WTC11 (cell line): Measurements from ENCODE around the gene DNAJB8. TPM values are rescaled to one million over a fixed set of nuclear protein-coding genes. Genes with fewer than 3 reads are reported as not detected.
A peak's percentile ranks its signal among the peaks of the same experiment; 100 is the strongest.

Source experiments
- ATAC-seq: fragments of 200-7000 bp; cut with Tn5 transposase; 2 replicates; pipeline ENCODE4 v1.10.0; 2021; ENCODE audit warnings: mild to moderate bottlenecking, moderate library complexity
- CTCF ChIA-PET: fragments of 300-600 bp; sonication (Branson Sonifier 250); formaldehyde crosslinking; loops from one replicate; lab custom pipeline; 2021; ENCODE audit warnings: antibody characterized with exemption; lab: Charles Lee
- POLR2A ChIA-PET: fragments of 350-600 bp; sonication (Branson Sonifier 250); formaldehyde crosslinking; loops from one replicate; lab custom pipeline; 2021; ENCODE audit warnings: antibody characterized with exemption; lab: Charles Lee
- DNase-seq: peaks from one replicate; pipeline ENCODE4 v3.0.0; 2021; ENCODE audit warnings: low spot score
- H3K27ac Mint-ChIP-seq: 2 replicates; pipeline ENCODE4 v1.8.0; 2021; ENCODE audit warnings: mixed read lengths
- H3K27me3 Mint-ChIP-seq: 2 replicates; pipeline ENCODE4 v1.8.0; 2021; ENCODE audit warnings: low read depth, mild to moderate bottlenecking, moderate library complexity, mixed read lengths
- H3K36me3 Mint-ChIP-seq: 2 replicates; pipeline ENCODE4 v1.8.0; 2021; ENCODE audit warnings: mixed read lengths
- H3K4me1 Mint-ChIP-seq: 2 replicates; pipeline ENCODE4 v1.8.0; 2022; ENCODE audit warnings: mixed read lengths
- H3K4me3 Mint-ChIP-seq: 2 replicates; pipeline ENCODE4 v1.8.0; 2021; ENCODE audit warnings: mild to moderate bottlenecking, moderate library complexity, mixed read lengths
- H3K9me3 Mint-ChIP-seq: 2 replicates; pipeline ENCODE4 v1.8.0; 2021; ENCODE audit warnings: mixed read lengths
- FOXP1 ChIP-seq: sonication (generic); formaldehyde crosslinking; IDR thresholded peaks from 2 replicates; pipeline ENCODE4 v1.8.0; 2022; ENCODE audit warnings: missing genetic modification reagents, mild to moderate bottlenecking, moderate library complexity, borderline replicate concordance
- GABPB1 ChIP-seq: sonication (generic); formaldehyde crosslinking; IDR thresholded peaks from 2 replicates; pipeline ENCODE4 v1.8.1; 2023; ENCODE audit warnings: mild to moderate bottlenecking, missing genetic modification reagents
- GRHL2 ChIP-seq: fragments of 250-450 bp; sonication (Bioruptor Pico); IDR thresholded peaks from 2 replicates; pipeline ENCODE4 v1.8.0; 2022; ENCODE audit warnings: mild to moderate bottlenecking, moderate library complexity; ENCODE audit not compliant: insufficient replicate concordance, severe bottlenecking
- NFYB ChIP-seq: sonication (generic); formaldehyde crosslinking; conservative IDR thresholded peaks from 2 replicates; pipeline ENCODE4 v1.8.0; 2022; ENCODE audit warnings: low read depth, missing genetic modification reagents
- PRRX2 ChIP-seq: fragments of 250-450 bp; sonication (Bioruptor Pico); IDR thresholded peaks from 2 replicates; pipeline ENCODE4 v1.8.0; 2021; ENCODE audit warnings: mild to moderate bottlenecking
- RELA ChIP-seq: sonication (generic); formaldehyde crosslinking; IDR thresholded peaks from 2 replicates; pipeline ENCODE4 v1.8.1; 2022; ENCODE audit warnings: missing genetic modification reagents, mild to moderate bottlenecking, borderline replicate concordance
- TP53 ChIP-seq: sonication (generic); formaldehyde crosslinking; IDR thresholded peaks from 2 replicates; pipeline ENCODE4 v1.8.1; 2023; ENCODE audit warnings: mild to moderate bottlenecking, missing genetic modification reagents
- ZNF416 ChIP-seq: fragments of 250-450 bp; sonication (Bioruptor Pico); IDR thresholded peaks from 2 replicates; pipeline ENCODE4 v1.9.0; 2021; ENCODE audit warnings: mild to moderate bottlenecking, inconsistent platforms
- ZNF671 ChIP-seq: fragments of 250-450 bp; sonication (Bioruptor Pico); IDR thresholded peaks from 2 replicates; pipeline ENCODE4 v1.8.0; 2021; ENCODE audit warnings: mild to moderate bottlenecking
- total RNA-seq: library from RNA; stranded (reverse); gene quantifications from 3 replicates; pipeline ENCODE4 v1.2.3, GENCODE V29; 2021
- TF ChIP-seq, protein P1 (sequence below): sonication (generic); formaldehyde crosslinking; conservative IDR thresholded peaks from 2 replicates; pipeline ENCODE4 v1.8.1; 2022; ENCODE audit warnings: mild to moderate bottlenecking, missing genetic modification reagents
- TF ChIP-seq, protein P2 (sequence below): sonication (generic); formaldehyde crosslinking; IDR thresholded peaks from 2 replicates; pipeline ENCODE4 v1.8.0; 2022; ENCODE audit warnings: missing genetic modification reagents
- TF ChIP-seq, protein P3 (sequence below): sonication (generic); formaldehyde crosslinking; IDR thresholded peaks from 2 replicates; pipeline ENCODE4 v1.8.1; 2023; ENCODE audit warnings: mild to moderate bottlenecking, missing genetic modification reagents
- TF ChIP-seq, protein P4 (sequence below): sonication (generic); formaldehyde crosslinking; IDR thresholded peaks from 2 replicates; pipeline ENCODE4 v1.8.1; 2023; ENCODE audit warnings: mild to moderate bottlenecking, moderate library complexity, missing genetic modification reagents
- TF ChIP-seq, protein P5 (sequence below): fragments of 250-450 bp; sonication (Bioruptor Pico); conservative IDR thresholded peaks from 2 replicates; pipeline ENCODE4 v1.9.0; 2021; ENCODE audit warnings: mild to moderate bottlenecking
- TF ChIP-seq, protein P6 (sequence below): sonication (generic); formaldehyde crosslinking; conservative IDR thresholded peaks from 2 replicates; pipeline ENCODE4 v1.8.1; 2023; ENCODE audit warnings: mild to moderate bottlenecking, low read depth, missing genetic modification reagents, moderate library complexity
- TF ChIP-seq, protein P7 (sequence below): sonication (generic); formaldehyde crosslinking; IDR thresholded peaks from 2 replicates; pipeline ENCODE4 v1.8.0; 2022; ENCODE audit warnings: mild to moderate bottlenecking, missing genetic modification reagents
- TF ChIP-seq, protein P8 (sequence below): fragments of 250-450 bp; sonication (Bioruptor Pico); IDR thresholded peaks from 2 replicates; pipeline ENCODE4 v1.8.0; 2021; ENCODE audit warnings: mild to moderate bottlenecking

Gene DNAJB8
- total RNA-seq, 1 experiment from 2014 or later: not detected

DNA sequence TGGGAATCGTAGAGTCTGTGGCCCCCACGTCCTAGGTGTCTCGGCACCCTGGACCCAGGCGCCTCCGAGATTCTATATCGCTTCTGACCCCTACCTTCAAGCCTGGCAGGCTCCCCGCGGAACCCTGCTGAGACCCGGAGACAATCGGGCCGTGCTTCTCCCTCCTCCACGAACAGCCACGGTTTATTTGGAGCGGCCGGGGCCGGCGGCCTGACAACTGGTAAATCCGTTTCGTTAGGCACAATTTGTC, 24.9 kb upstream of the DNAJB8 start:
- peak; percentile 35 for DNase-seq
- POLR2A ChIA-PET: no interaction called here
- no peaks in the 10 kb centered on the region for H3K36me3 Mint-ChIP-seq
- H3K4me3 Mint-ChIP-seq: peak overlapping the region; percentile 57
- H3K4me1 Mint-ChIP-seq: peaks cover 38% of the 10 kb centered on the region
- TF ChIP-seq RELA: no peak
- TF ChIP-seq, protein P1, sequence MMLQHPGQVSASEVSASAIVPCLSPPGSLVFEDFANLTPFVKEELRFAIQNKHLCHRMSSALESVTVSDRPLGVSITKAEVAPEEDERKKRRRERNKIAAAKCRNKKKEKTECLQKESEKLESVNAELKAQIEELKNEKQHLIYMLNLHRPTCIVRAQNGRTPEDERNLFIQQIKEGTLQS (CRISPR knock-in tag): no peak
- no peak for TF ChIP-seq TP53 (CRISPR knock-in tag)
- TF ChIP-seq, protein P2, sequence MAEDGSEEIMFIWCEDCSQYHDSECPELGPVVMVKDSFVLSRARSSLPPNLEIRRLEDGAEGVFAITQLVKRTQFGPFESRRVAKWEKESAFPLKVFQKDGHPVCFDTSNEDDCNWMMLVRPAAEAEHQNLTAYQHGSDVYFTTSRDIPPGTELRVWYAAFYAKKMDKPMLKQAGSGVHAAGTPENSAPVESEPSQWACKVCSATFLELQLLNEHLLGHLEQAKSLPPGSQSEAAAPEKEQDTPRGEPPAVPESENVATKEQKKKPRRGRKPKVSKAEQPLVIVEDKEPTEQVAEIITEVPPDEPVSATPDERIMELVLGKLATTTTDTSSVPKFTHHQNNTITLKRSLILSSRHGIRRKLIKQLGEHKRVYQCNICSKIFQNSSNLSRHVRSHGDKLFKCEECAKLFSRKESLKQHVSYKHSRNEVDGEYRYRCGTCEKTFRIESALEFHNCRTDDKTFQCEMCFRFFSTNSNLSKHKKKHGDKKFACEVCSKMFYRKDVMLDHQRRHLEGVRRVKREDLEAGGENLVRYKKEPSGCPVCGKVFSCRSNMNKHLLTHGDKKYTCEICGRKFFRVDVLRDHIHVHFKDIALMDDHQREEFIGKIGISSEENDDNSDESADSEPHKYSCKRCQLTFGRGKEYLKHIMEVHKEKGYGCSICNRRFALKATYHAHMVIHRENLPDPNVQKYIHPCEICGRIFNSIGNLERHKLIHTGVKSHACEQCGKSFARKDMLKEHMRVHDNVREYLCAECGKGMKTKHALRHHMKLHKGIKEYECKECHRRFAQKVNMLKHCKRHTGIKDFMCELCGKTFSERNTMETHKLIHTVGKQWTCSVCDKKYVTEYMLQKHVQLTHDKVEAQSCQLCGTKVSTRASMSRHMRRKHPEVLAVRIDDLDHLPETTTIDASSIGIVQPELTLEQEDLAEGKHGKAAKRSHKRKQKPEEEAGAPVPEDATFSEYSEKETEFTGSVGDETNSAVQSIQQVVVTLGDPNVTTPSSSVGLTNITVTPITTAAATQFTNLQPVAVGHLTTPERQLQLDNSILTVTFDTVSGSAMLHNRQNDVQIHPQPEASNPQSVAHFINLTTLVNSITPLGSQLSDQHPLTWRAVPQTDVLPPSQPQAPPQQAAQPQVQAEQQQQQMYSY: no peak
- TF ChIP-seq, protein P3, sequence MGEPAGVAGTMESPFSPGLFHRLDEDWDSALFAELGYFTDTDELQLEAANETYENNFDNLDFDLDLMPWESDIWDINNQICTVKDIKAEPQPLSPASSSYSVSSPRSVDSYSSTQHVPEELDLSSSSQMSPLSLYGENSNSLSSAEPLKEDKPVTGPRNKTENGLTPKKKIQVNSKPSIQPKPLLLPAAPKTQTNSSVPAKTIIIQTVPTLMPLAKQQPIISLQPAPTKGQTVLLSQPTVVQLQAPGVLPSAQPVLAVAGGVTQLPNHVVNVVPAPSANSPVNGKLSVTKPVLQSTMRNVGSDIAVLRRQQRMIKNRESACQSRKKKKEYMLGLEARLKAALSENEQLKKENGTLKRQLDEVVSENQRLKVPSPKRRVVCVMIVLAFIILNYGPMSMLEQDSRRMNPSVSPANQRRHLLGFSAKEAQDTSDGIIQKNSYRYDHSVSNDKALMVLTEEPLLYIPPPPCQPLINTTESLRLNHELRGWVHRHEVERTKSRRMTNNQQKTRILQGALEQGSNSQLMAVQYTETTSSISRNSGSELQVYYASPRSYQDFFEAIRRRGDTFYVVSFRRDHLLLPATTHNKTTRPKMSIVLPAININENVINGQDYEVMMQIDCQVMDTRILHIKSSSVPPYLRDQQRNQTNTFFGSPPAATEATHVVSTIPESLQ (CRISPR knock-in tag): no peak
- TF ChIP-seq, protein P4, sequence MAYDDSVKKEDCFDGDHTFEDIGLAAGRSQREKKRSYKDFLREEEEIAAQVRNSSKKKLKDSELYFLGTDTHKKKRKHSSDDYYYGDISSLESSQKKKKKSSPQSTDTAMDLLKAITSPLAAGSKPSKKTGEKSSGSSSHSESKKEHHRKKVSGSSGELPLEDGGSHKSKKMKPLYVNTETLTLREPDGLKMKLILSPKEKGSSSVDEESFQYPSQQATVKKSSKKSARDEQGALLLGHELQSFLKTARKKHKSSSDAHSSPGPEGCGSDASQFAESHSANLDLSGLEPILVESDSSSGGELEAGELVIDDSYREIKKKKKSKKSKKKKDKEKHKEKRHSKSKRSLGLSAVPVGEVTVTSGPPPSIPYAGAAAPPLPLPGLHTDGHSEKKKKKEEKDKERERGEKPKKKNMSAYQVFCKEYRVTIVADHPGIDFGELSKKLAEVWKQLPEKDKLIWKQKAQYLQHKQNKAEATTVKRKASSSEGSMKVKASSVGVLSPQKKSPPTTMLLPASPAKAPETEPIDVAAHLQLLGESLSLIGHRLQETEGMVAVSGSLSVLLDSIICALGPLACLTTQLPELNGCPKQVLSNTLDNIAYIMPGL: no peak
- TF ChIP-seq, protein P5, sequence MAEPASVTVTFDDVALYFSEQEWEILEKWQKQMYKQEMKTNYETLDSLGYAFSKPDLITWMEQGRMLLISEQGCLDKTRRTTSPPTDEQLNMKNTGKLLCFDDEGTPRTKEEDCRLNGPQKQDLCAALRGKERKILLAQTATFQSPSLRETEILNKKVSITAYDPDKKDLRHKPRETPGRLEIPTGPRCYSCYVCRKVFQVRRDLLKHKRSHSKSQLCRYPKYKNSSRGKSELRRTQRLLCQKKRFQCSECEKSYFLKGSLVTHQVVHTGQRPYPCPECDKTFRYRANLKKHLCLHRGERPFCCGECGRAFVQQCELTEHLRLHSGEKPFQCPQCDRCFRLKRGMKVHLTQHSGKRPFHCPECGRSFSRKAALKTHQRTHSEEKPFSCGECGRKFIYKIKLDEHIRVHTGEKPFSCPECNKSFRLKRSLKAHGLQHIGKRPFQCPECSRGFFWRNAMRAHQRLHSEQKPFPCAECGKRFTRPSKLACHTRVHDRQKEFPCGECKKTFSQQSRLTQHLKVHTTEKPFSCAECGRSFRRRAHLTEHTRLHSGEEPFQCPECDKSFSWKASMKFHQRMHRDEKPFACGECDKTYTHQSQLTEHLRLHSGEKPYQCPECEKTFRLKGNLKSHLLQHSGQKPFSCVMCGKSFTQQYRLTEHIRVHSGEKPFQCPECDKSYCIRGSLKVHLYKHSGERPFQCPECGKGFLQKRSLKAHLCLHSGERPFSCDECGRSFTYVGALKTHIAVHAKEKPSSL (CRISPR knock-in tag): no peak
- no peak for TF ChIP-seq GABPB1
- no peak for TF ChIP-seq GRHL2 (CRISPR knock-in tag)
- no peak for TF ChIP-seq ZNF416 (CRISPR knock-in tag)
- no peak for TF ChIP-seq FOXP1
- no peak for TF ChIP-seq PRRX2 (CRISPR knock-in tag)
- TF ChIP-seq, protein P6, sequence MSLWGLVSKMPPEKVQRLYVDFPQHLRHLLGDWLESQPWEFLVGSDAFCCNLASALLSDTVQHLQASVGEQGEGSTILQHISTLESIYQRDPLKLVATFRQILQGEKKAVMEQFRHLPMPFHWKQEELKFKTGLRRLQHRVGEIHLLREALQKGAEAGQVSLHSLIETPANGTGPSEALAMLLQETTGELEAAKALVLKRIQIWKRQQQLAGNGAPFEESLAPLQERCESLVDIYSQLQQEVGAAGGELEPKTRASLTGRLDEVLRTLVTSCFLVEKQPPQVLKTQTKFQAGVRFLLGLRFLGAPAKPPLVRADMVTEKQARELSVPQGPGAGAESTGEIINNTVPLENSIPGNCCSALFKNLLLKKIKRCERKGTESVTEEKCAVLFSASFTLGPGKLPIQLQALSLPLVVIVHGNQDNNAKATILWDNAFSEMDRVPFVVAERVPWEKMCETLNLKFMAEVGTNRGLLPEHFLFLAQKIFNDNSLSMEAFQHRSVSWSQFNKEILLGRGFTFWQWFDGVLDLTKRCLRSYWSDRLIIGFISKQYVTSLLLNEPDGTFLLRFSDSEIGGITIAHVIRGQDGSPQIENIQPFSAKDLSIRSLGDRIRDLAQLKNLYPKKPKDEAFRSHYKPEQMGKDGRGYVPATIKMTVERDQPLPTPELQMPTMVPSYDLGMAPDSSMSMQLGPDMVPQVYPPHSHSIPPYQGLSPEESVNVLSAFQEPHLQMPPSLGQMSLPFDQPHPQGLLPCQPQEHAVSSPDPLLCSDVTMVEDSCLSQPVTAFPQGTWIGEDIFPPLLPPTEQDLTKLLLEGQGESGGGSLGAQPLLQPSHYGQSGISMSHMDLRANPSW (CRISPR knock-in tag): no peak
- TF ChIP-seq, protein P7, sequence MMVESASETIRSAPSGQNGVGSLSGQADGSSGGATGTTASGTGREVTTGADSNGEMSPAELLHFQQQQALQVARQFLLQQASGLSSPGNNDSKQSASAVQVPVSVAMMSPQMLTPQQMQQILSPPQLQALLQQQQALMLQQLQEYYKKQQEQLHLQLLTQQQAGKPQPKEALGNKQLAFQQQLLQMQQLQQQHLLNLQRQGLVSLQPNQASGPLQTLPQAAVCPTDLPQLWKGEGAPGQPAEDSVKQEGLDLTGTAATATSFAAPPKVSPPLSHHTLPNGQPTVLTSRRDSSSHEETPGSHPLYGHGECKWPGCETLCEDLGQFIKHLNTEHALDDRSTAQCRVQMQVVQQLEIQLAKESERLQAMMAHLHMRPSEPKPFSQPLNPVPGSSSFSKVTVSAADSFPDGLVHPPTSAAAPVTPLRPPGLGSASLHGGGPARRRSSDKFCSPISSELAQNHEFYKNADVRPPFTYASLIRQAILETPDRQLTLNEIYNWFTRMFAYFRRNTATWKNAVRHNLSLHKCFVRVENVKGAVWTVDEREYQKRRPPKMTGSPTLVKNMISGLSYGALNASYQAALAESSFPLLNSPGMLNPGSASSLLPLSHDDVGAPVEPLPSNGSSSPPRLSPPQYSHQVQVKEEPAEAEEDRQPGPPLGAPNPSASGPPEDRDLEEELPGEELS (CRISPR knock-in tag): no peak
- TF ChIP-seq, protein P8, sequence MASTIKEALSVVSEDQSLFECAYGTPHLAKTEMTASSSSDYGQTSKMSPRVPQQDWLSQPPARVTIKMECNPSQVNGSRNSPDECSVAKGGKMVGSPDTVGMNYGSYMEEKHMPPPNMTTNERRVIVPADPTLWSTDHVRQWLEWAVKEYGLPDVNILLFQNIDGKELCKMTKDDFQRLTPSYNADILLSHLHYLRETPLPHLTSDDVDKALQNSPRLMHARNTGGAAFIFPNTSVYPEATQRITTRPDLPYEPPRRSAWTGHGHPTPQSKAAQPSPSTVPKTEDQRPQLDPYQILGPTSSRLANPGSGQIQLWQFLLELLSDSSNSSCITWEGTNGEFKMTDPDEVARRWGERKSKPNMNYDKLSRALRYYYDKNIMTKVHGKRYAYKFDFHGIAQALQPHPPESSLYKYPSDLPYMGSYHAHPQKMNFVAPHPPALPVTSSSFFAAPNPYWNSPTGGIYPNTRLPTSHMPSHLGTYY (CRISPR knock-in tag): no peak
- no peak for TF ChIP-seq NFYB
- TF ChIP-seq ZNF671 (CRISPR knock-in tag): no peak
- no peaks in the 10 kb centered on the region for H3K9me3 Mint-ChIP-seq
- no peak overlapping the region for H3K27ac Mint-ChIP-seq
- CTCF ChIA-PET: interaction anchor here (0.7 to 3.6 kb wide), 2 partner anchors 66 to 117 kb away, joined by 3 to 14 read pairs; no protein-coding TSS in a partner anchor
- ATAC-seq: no peak
- peaks cover 100% of the 10 kb centered on the region for H3K27me3 Mint-ChIP-seq
